Neuronal stem cell (in vitro differentiated cells): ENCODE data around the gene MUSK.

ENCODE experiments used
- DNase-seq: peaks from one replicate; pipeline ENCODE4 v3.0.0-alpha.2; 2013; ENCODE audit warnings: low spot score
- H2AFZ ChIP-seq: one replicate; pipeline ENCODE4 v1.6.1; 2013; ENCODE audit warnings: mild to moderate bottlenecking, low read length, inconsistent platforms
- H2AK5ac ChIP-seq: 2 replicates; pipeline ENCODE4 v1.6.1; 2013; ENCODE audit warnings: low read depth, mild to moderate bottlenecking, inconsistent platforms, low read length, moderate library complexity, mixed read lengths
- H2BK120ac ChIP-seq: 2 replicates; pipeline ENCODE4 v1.6.1; 2013; ENCODE audit warnings: low read depth, mild to moderate bottlenecking, inconsistent platforms, low read length, moderate library complexity, mixed read lengths
- H2BK12ac ChIP-seq: one replicate; pipeline ENCODE4 v1.6.1; 2013; ENCODE audit warnings: low read length, inconsistent platforms
- H2BK15ac ChIP-seq: 2 replicates; pipeline ENCODE4 v1.6.1; 2013; ENCODE audit warnings: mild to moderate bottlenecking, low read length, inconsistent platforms, mixed read lengths
- H2BK5ac ChIP-seq: one replicate; pipeline ENCODE4 v1.6.1; 2013; ENCODE audit warnings: inconsistent platforms, mild to moderate bottlenecking, low read length, moderate library complexity
- H3K14ac ChIP-seq: one replicate; pipeline ENCODE4 v1.6.1; 2013; ENCODE audit warnings: low read length, inconsistent platforms
- H3K18ac ChIP-seq: 2 replicates; pipeline ENCODE4 v1.6.1; 2013; ENCODE audit warnings: low read length, inconsistent platforms
- H3K23ac ChIP-seq: 2 replicates; pipeline ENCODE4 v1.6.1; 2013; ENCODE audit warnings: low read depth, mild to moderate bottlenecking, mixed read lengths, low read length, inconsistent platforms; ENCODE audit not compliant: poor library complexity
- H3K27ac ChIP-seq: replicated peaks from 3 replicates; pipeline ENCODE4 v1.5.1; 2013; ENCODE audit warnings: low read length, inconsistent platforms
- H3K27me3 ChIP-seq, 3 experiments: 2 replicates each; pipeline ENCODE4 v1.6.1; 2013; ENCODE audit warnings: low read length in 3 of 3, mild to moderate bottlenecking in 2 of 3, inconsistent platforms in 1 of 3, low read depth in 1 of 3, mixed read lengths in 1 of 3, moderate library complexity in 1 of 3; ENCODE audit not compliant: control insufficient read depth in 3 of 3, insufficient read depth in 3 of 3
- H3K36me3 ChIP-seq, 2 donors: replicated peaks in 1 of 2; 2 replicates each; pipeline ENCODE4 v1.6.1; 2013; ENCODE audit warnings: low read length in 2 of 2; ENCODE audit not compliant: control insufficient read depth in 2 of 2, insufficient read depth in 2 of 2
- H3K4ac ChIP-seq: 2 replicates; pipeline ENCODE4 v1.6.1; 2013; ENCODE audit warnings: inconsistent platforms, mild to moderate bottlenecking, low read length, moderate library complexity
- H3K4me1 ChIP-seq, 2 donors: 1 replicate in 1 of 2; 2 replicates in 1 of 2; pipeline ENCODE4 v1.6.1; 2013; ENCODE audit warnings: low read length in 2 of 2, low read depth in 1 of 2; ENCODE audit not compliant: control insufficient read depth in 2 of 2, insufficient read depth in 1 of 2
- H3K4me2 ChIP-seq: one replicate; pipeline ENCODE4 v1.6.1; 2013; ENCODE audit warnings: mild to moderate bottlenecking, low read length, inconsistent platforms; ENCODE audit not compliant: insufficient read depth, poor library complexity, severe bottlenecking
- H3K4me3 ChIP-seq, 2 donors: 2 replicates each; pipeline ENCODE4 v1.5.1; 2013; ENCODE audit warnings: low read length in 2 of 2, mild to moderate bottlenecking in 2 of 2, inconsistent platforms in 1 of 2, moderate library complexity in 1 of 2
- H3K79me1 ChIP-seq: one replicate; pipeline ENCODE4 v1.6.1; 2013; ENCODE audit warnings: low read depth, mild to moderate bottlenecking, inconsistent platforms, low read length, moderate library complexity
- H3K9ac ChIP-seq: one replicate; pipeline ENCODE4 v1.6.1; 2013; ENCODE audit warnings: mild to moderate bottlenecking, low read depth, low read length, inconsistent platforms; ENCODE audit not compliant: poor library complexity
- H3K9me3 ChIP-seq, 2 donors: replicated peaks in 1 of 2; 2 replicates each; pipeline versions ENCODE3 to v1.6.1; 2013; ENCODE audit warnings: low read length in 2 of 2, mild to moderate bottlenecking in 2 of 2, inconsistent platforms in 1 of 2, low read depth in 1 of 2, mixed read lengths in 1 of 2, moderate library complexity in 1 of 2; ENCODE audit not compliant: control insufficient read depth in 2 of 2, insufficient read depth in 1 of 2
- H4K8ac ChIP-seq: one replicate; pipeline ENCODE4 v1.6.1; 2013; ENCODE audit warnings: low read depth, mild to moderate bottlenecking, inconsistent platforms, low read length, moderate library complexity
- H4K91ac ChIP-seq: one replicate; pipeline ENCODE4 v1.6.1; 2013; ENCODE audit warnings: low read length, low read depth, mild to moderate bottlenecking, inconsistent platforms; ENCODE audit not compliant: poor library complexity
- WGBS, 2 donors: extraction: QIAGEN DNeasy Blood & Tissue Kit; methylation state at CpG; one replicate each; pipeline ENCODE4 v1.1.7; 2013; ENCODE audit warnings: missing lambda C conversion rate in 2 of 2, mixed read lengths in 1 of 2; ENCODE audit not compliant: insufficient read length in 2 of 2, insufficient replicate concordance in 1 of 2; ENCODE audit errors: extremely low coverage in 2 of 2; 5-methylcytosine and 5-hydroxymethylcytosine counted together

Gene MUSK

GRCh38 chr9:110799396-110799795 is 130.8 kb downstream of the MUSK start:
- Histone ChIP-seq H4K8ac (no peak overlapping the region), H2BK15ac (no peak overlapping the region), H3K14ac (no peak overlapping the region), H3K27me3 (no peaks in the 10 kb centered on the region), H3K9ac (no peak overlapping the region), H3K4me2 (no peak overlapping the region), H3K36me3 (no peaks in the 10 kb centered on the region), H2AK5ac (no peak overlapping the region), H2BK120ac (no peak overlapping the region), H3K9me3 (no peaks in the 10 kb centered on the region), H3K4me1 (peaks cover 0 to 14% of the 10 kb centered on the region in 2 donors), H3K4ac (no peak overlapping the region), H2AFZ (peak overlapping the region; percentile 5), H3K18ac (no peak overlapping the region), H2BK5ac (no peak overlapping the region), H3K27ac (no peak overlapping the region), H4K91ac (no peak overlapping the region), H3K23ac (no peak overlapping the region), H2BK12ac (no peak overlapping the region), H3K4me3 (no peak overlapping the region), H3K79me1 (no peaks in the 10 kb centered on the region)
- no CpG with 5 or more reads among the region's 2 CpGs for WGBS, 2 donors
- no peak for DNase-seq

GRCh38 chr9:110801426-110801825 is 132.8 kb downstream of the MUSK start:
- Histone ChIP-seq H2BK5ac (no peak overlapping the region), H3K36me3 (no peaks in the 10 kb centered on the region), H3K4me2 (no peak overlapping the region), H3K4me3 (no peak overlapping the region), H3K27ac (no peak overlapping the region), H2BK120ac (no peak overlapping the region), H4K8ac (no peak overlapping the region), H2BK15ac (no peak overlapping the region), H3K27me3 (no peaks in the 10 kb centered on the region), H2AFZ (no peak overlapping the region), H3K9me3 (no peaks in the 10 kb centered on the region), H3K4me1 (peaks cover 0 to 14% of the 10 kb centered on the region in 2 donors), H3K23ac (no peak overlapping the region), H2AK5ac (no peak overlapping the region), H3K18ac (no peak overlapping the region), H3K14ac (no peak overlapping the region), H4K91ac (no peak overlapping the region), H2BK12ac (no peak overlapping the region), H3K9ac (no peak overlapping the region), H3K79me1 (no peaks in the 10 kb centered on the region), H3K4ac (no peak overlapping the region)
- no CpG with 5 or more reads among the region's 1 CpG for WGBS, 2 donors
- DNase-seq, result no peak

- no peak overlapping the region for H2AK5ac ChIP-seq
- no peak overlapping the region for H3K4ac ChIP-seq
- no peak for DNase-seq
- no peak overlapping the region for H2BK12ac ChIP-seq
- H3K9me3 ChIP-seq, result no peaks in the 10 kb centered on the region
- WGBS, 2 donors, result no CpG with 5 or more reads among the region's 6 CpGs
- no peaks in the 10 kb centered on the region for H3K79me1 ChIP-seq
- H4K8ac ChIP-seq, result no peak overlapping the region
- peak overlapping the region; percentile 62 for H2AFZ ChIP-seq
- no peak overlapping the region for H3K4me3 ChIP-seq
- H2BK120ac ChIP-seq, result no peak overlapping the region
- H3K18ac ChIP-seq, result no peak overlapping the region
- H3K27me3 ChIP-seq, result no peaks in the 10 kb centered on the region
- no peak overlapping the region for H4K91ac ChIP-seq
- no peak overlapping the region for H2BK15ac ChIP-seq
- no peak overlapping the region for H2BK5ac ChIP-seq
- peaks cover 0 to 14% of the 10 kb centered on the region in 2 donors for H3K4me1 ChIP-seq
- no peak overlapping the region for H3K4me2 ChIP-seq
- H3K27ac ChIP-seq, result no peak overlapping the region
- no peak overlapping the region for H3K23ac ChIP-seq
- no peak overlapping the region for H3K9ac ChIP-seq
- no peaks in the 10 kb centered on the region for H3K36me3 ChIP-seq
- H3K14ac ChIP-seq, result no peak overlapping the region
Measured at GRCh38 chr9:110802416-110803035, 133.9 kb downstream of the MUSK start.

- no peak overlapping the region for H3K9ac ChIP-seq
Measured at GRCh38 chr9:110807956-110808598, 139.5 kb downstream of the MUSK start.

More at GRCh38 chr9:110807956-110808598, 139.5 kb downstream of the MUSK start:
- H3K18ac ChIP-seq, result no peak overlapping the region
- no peak overlapping the region for H4K91ac ChIP-seq
- no peak overlapping the region for H3K27ac ChIP-seq
- no peak overlapping the region for H2AFZ ChIP-seq
- no peak overlapping the region for H2BK5ac ChIP-seq
- no peaks in the 10 kb centered on the region for H3K9me3 ChIP-seq
- DNase-seq, result no peak
- no CpG with 5 or more reads among the region's 6 CpGs for WGBS, 2 donors
- H3K4me1 ChIP-seq, result peaks cover 0 to 2% of the 10 kb centered on the region in 2 donors
- H4K8ac ChIP-seq, result no peak overlapping the region
- no peak overlapping the region for H3K23ac ChIP-seq
- no peak overlapping the region for H3K4me2 ChIP-seq
- H2AK5ac ChIP-seq, result no peak overlapping the region
- no peak overlapping the region for H3K4ac ChIP-seq
- no peak overlapping the region for H2BK15ac ChIP-seq
- no peaks in the 10 kb centered on the region for H3K79me1 ChIP-seq
- H3K4me3 ChIP-seq, result no peak overlapping the region
- no peak overlapping the region for H2BK12ac ChIP-seq
- no peaks in the 10 kb centered on the region for H3K36me3 ChIP-seq
- H2BK120ac ChIP-seq, result no peak overlapping the region
- H3K14ac ChIP-seq, result no peak overlapping the region
- no peaks in the 10 kb centered on the region for H3K27me3 ChIP-seq
